PC-3 (cell line): ENCODE measurements around the gene TBK1. TPM values are rescaled to one million over a fixed set of nuclear protein-coding genes. Genes with fewer than 3 reads are reported as not detected.

Experiments used
- ATAC-seq: fragments of 200-7000 bp; cut with Tn5 transposase; 2 replicates; pipeline ENCODE4 v1.9.1; 2020; ENCODE audit warnings: mild to moderate bottlenecking, moderate library complexity
- BruUV-seq: library from RNA; stranded (reverse); fragments of 400-500 nt; replicated peaks from 2 replicates; lab custom pipeline; 2021; lab: Mats Ljungman, UMichigan
- CTCF ChIA-PET: fragments of 300-600 bp; sonication (Branson Sonifier 250); formaldehyde crosslinking; loops from one replicate; lab custom pipeline; 2022; ENCODE audit warnings: antibody characterized with exemption; lab: Charles Lee
- POLR2A ChIA-PET: fragments of 300-600 bp; sonication (Branson Sonifier 250); formaldehyde crosslinking; loops from one replicate; lab custom pipeline; 2022; ENCODE audit warnings: antibody characterized with exemption; ENCODE audit not compliant: unreplicated experiment; lab: Charles Lee
- DNase-seq: peaks from one replicate; pipeline ENCODE4 v3.0.0-alpha.2; 2015
- H2AFZ ChIP-seq: fragments of 300-600 bp; sonication (generic); 2 replicates; pipeline ENCODE4 v1.6.0; 2016; ENCODE audit warnings: antibody characterized with exemption, low read length
- H3F3A ChIP-seq: fragments of 300-600 bp; sonication (generic); one replicate; pipeline ENCODE4 v1.6.0; 2017; ENCODE audit warnings: antibody characterized with exemption, low read length, control low read depth, mild to moderate bottlenecking; ENCODE audit not compliant: unreplicated experiment
- H3K27ac ChIP-seq: fragments of 300-600 bp; sonication (generic); 2 replicates; pipeline ENCODE4 v1.5.1; 2016; ENCODE audit warnings: mild to moderate bottlenecking, low read length
- H3K27me3 ChIP-seq: fragments of 300-600 bp; sonication (generic); 2 replicates; pipeline ENCODE4 v1.6.1; 2016; ENCODE audit warnings: low read length, mixed read lengths
- H3K36me3 ChIP-seq: fragments of 300-600 bp; sonication (generic); 2 replicates; pipeline ENCODE4 v1.6.1; 2016; ENCODE audit warnings: low read depth, mixed run types, low read length, mixed read lengths
- H3K4me1 ChIP-seq: fragments of 300-600 bp; sonication (generic); 2 replicates; pipeline ENCODE4 v1.5.1; 2016; ENCODE audit warnings: low read length; ENCODE audit not compliant: insufficient read depth
- H3K4me2 ChIP-seq: fragments of 300-600 bp; sonication (generic); 2 replicates; pipeline ENCODE4 v1.6.0; 2016; ENCODE audit warnings: low read length
- H3K4me3 ChIP-seq: fragments of 300-600 bp; sonication (generic); 2 replicates; pipeline ENCODE4 v1.5.1; 2016; ENCODE audit warnings: mild to moderate bottlenecking, low read length, mixed read lengths
- H3K79me2 ChIP-seq: fragments of 300-600 bp; sonication (generic); 2 replicates; pipeline ENCODE4 v1.6.1; 2017; ENCODE audit warnings: low read length, mixed read lengths
- H3K9ac ChIP-seq: fragments of 300-600 bp; sonication (generic); 2 replicates; pipeline ENCODE4 v1.6.0; 2016; ENCODE audit warnings: mild to moderate bottlenecking, low read length
- H3K9me2 ChIP-seq: fragments of 300-600 bp; sonication (generic); replicated peaks from 2 replicates; pipeline ENCODE4 v1.6.1; 2016; ENCODE audit warnings: mixed run types, low read length, mixed read lengths
- H3K9me3 ChIP-seq: fragments of 300-600 bp; sonication (generic); 2 replicates; pipeline ENCODE4 v1.6.1; 2016; ENCODE audit warnings: low read length, mixed read lengths
- H4K20me1 ChIP-seq: fragments of 300-600 bp; sonication (generic); 2 replicates; pipeline ENCODE4 v1.6.1; 2016; ENCODE audit warnings: low read length, mixed read lengths
- CTCF ChIP-seq: fragments of 300-600 bp; sonication (generic); conservative IDR thresholded peaks from 2 replicates; pipeline ENCODE4 v1.5.1; 2017; ENCODE audit warnings: antibody characterized with exemption, low read depth, mild to moderate bottlenecking, low read length
- EZH2 ChIP-seq: fragments of 300-600 bp; sonication (generic); IDR thresholded peaks from one replicate; pipeline ENCODE4 v1.6.1; 2017; ENCODE audit warnings: antibody characterized with exemption, mild to moderate bottlenecking, low read length; ENCODE audit not compliant: unreplicated experiment
- EZH2phosphoT487 ChIP-seq: fragments of 300-600 bp; sonication (generic); IDR thresholded peaks from 2 replicates; pipeline ENCODE4 v1.6.1; 2018; ENCODE audit warnings: mild to moderate bottlenecking, antibody characterized with exemption, low read length, borderline replicate concordance
- intact Hi-C: fragments of 100-400 bp; cut with micrococcal nuclease; formaldehyde crosslinking; loops from 2 replicates; pipeline ENCODE4 v1.9.0; 2023
- total RNA-seq: library from RNA; depleted of rRNA; stranded (reverse); fragments of >200 nt; gene quantifications from 2 replicates; pipeline ENCODE4 v1.2.3, GENCODE V29; 2014

Gene TBK1
- total RNA-seq, 1 experiment from 2014 or later = 23.7 TPM

GRCh38 chr12:64493513-64493912 is 41.6 kb downstream of the TBK1 start:
- no peak for DNase-seq
- Histone ChIP-seq H3K36me3 (peaks cover 56% of the 10 kb centered on the region), H3K4me1 (no peaks in the 10 kb centered on the region), H3F3A (no peaks in the 10 kb centered on the region), H3K9me2 (no peaks in the 10 kb centered on the region), H3K4me2 (no peak overlapping the region), H3K9me3 (no peaks in the 10 kb centered on the region), H4K20me1 (no peaks in the 10 kb centered on the region), H3K9ac (no peak overlapping the region), H2AFZ (no peak overlapping the region), H3K27me3 (no peaks in the 10 kb centered on the region), H3K79me2 (no peaks in the 10 kb centered on the region), H3K27ac (no peak overlapping the region), H3K4me3 (no peak overlapping the region)
- ChIA-PET POLR2A (no interaction called here), CTCF (no interaction called here)
- no peak for ATAC-seq
- no peak for TF ChIP-seq EZH2phosphoT487
- no peak for TF ChIP-seq EZH2
- TF ChIP-seq CTCF = no peak
- intact Hi-C loops = no loop called here
- BruUV-seq = no TSS peak

GRCh38 chr12:64494998-64495729 is 43.2 kb downstream of the TBK1 start:
- Histone ChIP-seq H3K27ac (no peak overlapping the region), H3K27me3 (no peaks in the 10 kb centered on the region), H3K79me2 (no peaks in the 10 kb centered on the region), H2AFZ (no peak overlapping the region), H3K36me3 (peaks cover 55% of the 10 kb centered on the region), H3K9ac (no peak overlapping the region), H3K4me2 (no peak overlapping the region), H4K20me1 (no peaks in the 10 kb centered on the region), H3F3A (no peaks in the 10 kb centered on the region), H3K4me3 (no peak overlapping the region), H3K9me2 (no peaks in the 10 kb centered on the region), H3K9me3 (no peaks in the 10 kb centered on the region), H3K4me1 (no peaks in the 10 kb centered on the region)
- TF ChIP-seq EZH2 = no peak
- TF ChIP-seq EZH2phosphoT487 = no peak
- TF ChIP-seq CTCF = no peak
- DNase-seq = no peak
- no TSS peak for BruUV-seq
- CTCF ChIA-PET = no interaction called here
- intact Hi-C loops = no loop called here
- POLR2A ChIA-PET = interaction anchor here (0.6 kb wide), 1 partner anchor 21 kb away, joined by 7 read pairs; no protein-coding TSS in a partner anchor
- ATAC-seq = no peak

GRCh38 chr12:64496839-64497400 is 45.0 kb downstream of the TBK1 start:
- CTCF ChIA-PET = no interaction called here
- H3K4me1 ChIP-seq = no peaks in the 10 kb centered on the region
- no peak overlapping the region for H2AFZ ChIP-seq
- no peaks in the 10 kb centered on the region for H3K9me2 ChIP-seq
- no peak overlapping the region for H3K4me3 ChIP-seq
- DNase-seq (no peak), ATAC-seq (no peak)
- no peak overlapping the region for H3K4me2 ChIP-seq
- no peaks in the 10 kb centered on the region for H3F3A ChIP-seq
- H3K36me3 ChIP-seq = peaks cover 52% of the 10 kb centered on the region
- intact Hi-C loops = no loop called here
- POLR2A ChIA-PET = no interaction called here
- no peak overlapping the region for H3K27ac ChIP-seq
- no peak for TF ChIP-seq CTCF
- TF ChIP-seq EZH2 = no peak
- TF ChIP-seq EZH2phosphoT487 = no peak
- no peaks in the 10 kb centered on the region for H3K79me2 ChIP-seq
- no TSS peak for BruUV-seq
- no peaks in the 10 kb centered on the region for H3K9me3 ChIP-seq
- H3K9ac ChIP-seq = no peak overlapping the region
- no peaks in the 10 kb centered on the region for H3K27me3 ChIP-seq
- no peaks in the 10 kb centered on the region for H4K20me1 ChIP-seq
